ENCODE results near the gene SMAD3.

The SMAD3 gene

GRCh38 chr15:67087507-67088172 lies 22.2 kb downstream of the SMAD3 start:
- H3K27ac ChIP-seq, result peak overlapping the region; percentile 7; the same call in 1 of the 2 replicates
- no peak for TF ChIP-seq CTCF (conservative IDR thresholded peaks at IDR 0.05)

- no peak overlapping the region for H3K27ac ChIP-seq
- TF ChIP-seq CTCF (conservative IDR thresholded peaks at IDR 0.05), result no peak
These were observed 24.1 kb downstream of the SMAD3 start for GRCh38 chr15:67089217-67090193.

GRCh38 chr15:67090297-67091070 lies 25.1 kb downstream of the SMAD3 start:
- H3K27ac ChIP-seq, result no peak overlapping the region
- TF ChIP-seq CTCF (conservative IDR thresholded peaks at IDR 0.05), result no peak

GRCh38 chr15:67091071-67091979 lies 25.9 kb downstream of the SMAD3 start:
- no peak for TF ChIP-seq CTCF (conservative IDR thresholded peaks at IDR 0.05)

GRCh38 chr15:67091980-67092677 lies 26.7 kb downstream of the SMAD3 start:
- no peak for TF ChIP-seq CTCF (conservative IDR thresholded peaks at IDR 0.05)
- H3K27ac ChIP-seq, result no peak overlapping the region

More at GRCh38 chr15:67091071-67091979, 25.9 kb downstream of the SMAD3 start:
- H3K27ac ChIP-seq, result no peak overlapping the region

GRCh38 chr15:67092752-67093503 lies 27.5 kb downstream of the SMAD3 start:
- H3K27ac ChIP-seq, result no peak overlapping the region
- TF ChIP-seq CTCF (conservative IDR thresholded peaks at IDR 0.05), result no peak

Data from VCaP (cell line).